ENCODE results near the gene PNMA6E.
"Not testable (repeated sequence)": the region's sequence is repeated elsewhere in the genome, so short reads cannot be mapped to it uniquely, and the experiment has no call there.

PNMA6E gene

GRCh38 chrX:153408871-153409351 is 7.8 kb upstream of the PNMA6E start:
- Mint-ChIP-seq H3K27me3 (ENCODE audit: low read depth) (peaks cover 5% of the 10 kb centered on the region), H3K4me1 (ENCODE audit: low read depth) (peaks cover 8% of the 10 kb centered on the region), H3K4me3 (no peak overlapping the region), H3K36me3 (ENCODE audit: low read depth) (no peaks in the 10 kb centered on the region), H3K9me3 (no peaks in the 10 kb centered on the region), H3K27ac (no peak overlapping the region)
- no peak for DNase-seq (ENCODE audit: low spot score)

GRCh38 chrX:153408221-153408721 is 7.1 kb upstream of the PNMA6E start:
- no peak for DNase-seq (ENCODE audit: low spot score)
- H3K27ac Mint-ChIP-seq, result no peak overlapping the region

DNA sequence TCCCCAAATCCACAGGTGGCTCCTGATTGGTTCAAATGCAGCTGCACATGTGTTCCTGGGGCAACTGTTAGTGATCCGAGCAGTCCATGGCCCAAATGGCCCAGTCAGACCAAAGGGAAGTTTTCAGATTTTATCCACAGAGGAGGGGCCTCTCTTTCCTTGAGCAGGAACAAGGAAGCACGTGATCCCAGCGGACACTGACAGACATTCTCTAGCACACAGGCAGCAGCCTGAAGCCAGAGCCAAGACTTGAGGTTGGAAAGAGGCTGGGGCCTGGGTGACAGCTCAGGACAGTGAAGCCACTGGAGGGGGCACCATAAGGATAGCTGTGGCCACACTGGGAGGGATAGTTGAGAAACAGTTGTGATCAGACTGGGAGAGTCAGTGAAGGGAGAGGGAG is 6.6 kb upstream of the PNMA6E start:
- Mint-ChIP-seq H3K36me3 (ENCODE audit: low read depth) (no peaks in the 10 kb centered on the region), H3K4me3 (no peak overlapping the region), H3K9me3 (no peaks in the 10 kb centered on the region), H3K27me3 (ENCODE audit: low read depth) (peaks cover 11% of the 10 kb centered on the region), H3K27ac (no peak overlapping the region), H3K4me1 (ENCODE audit: low read depth) (peaks cover 8% of the 10 kb centered on the region)
- no peak for DNase-seq (ENCODE audit: low spot score)

More at GRCh38 chrX:153408221-153408721, 7.1 kb upstream of the PNMA6E start:
- no peaks in the 10 kb centered on the region for H3K9me3 Mint-ChIP-seq
- H3K27me3 Mint-ChIP-seq (ENCODE audit: low read depth), result peaks cover 7% of the 10 kb centered on the region
- H3K4me1 Mint-ChIP-seq (ENCODE audit: low read depth), result peaks cover 8% of the 10 kb centered on the region
- no peak overlapping the region for H3K4me3 Mint-ChIP-seq
- H3K36me3 Mint-ChIP-seq (ENCODE audit: low read depth), result no peaks in the 10 kb centered on the region

GRCh38 chrX:153406903-153407302 is 5.8 kb upstream of the PNMA6E start:
- Mint-ChIP-seq H3K4me3 (no peak overlapping the region), H3K36me3 (ENCODE audit: low read depth) (no peaks in the 10 kb centered on the region), H3K9me3 (no peaks in the 10 kb centered on the region), H3K4me1 (ENCODE audit: low read depth) (peaks cover 1% of the 10 kb centered on the region), H3K27me3 (ENCODE audit: low read depth) (peaks cover 8% of the 10 kb centered on the region), H3K27ac (no peak overlapping the region)
- no peak for DNase-seq (ENCODE audit: low spot score)

GRCh38 chrX:153406011-153406410 is 4.9 kb upstream of the PNMA6E start:
- H3K9me3 Mint-ChIP-seq, result no peaks in the 10 kb centered on the region
- no peak overlapping the region for H3K27ac Mint-ChIP-seq
- H3K27me3 Mint-ChIP-seq (ENCODE audit: low read depth), result peaks cover 8% of the 10 kb centered on the region
- DNase-seq (ENCODE audit: low spot score), result no peak
- H3K36me3 Mint-ChIP-seq (ENCODE audit: low read depth), result no peaks in the 10 kb centered on the region
- no peak overlapping the region for H3K4me3 Mint-ChIP-seq
- H3K4me1 Mint-ChIP-seq (ENCODE audit: low read depth), result no peaks in the 10 kb centered on the region

DNA sequence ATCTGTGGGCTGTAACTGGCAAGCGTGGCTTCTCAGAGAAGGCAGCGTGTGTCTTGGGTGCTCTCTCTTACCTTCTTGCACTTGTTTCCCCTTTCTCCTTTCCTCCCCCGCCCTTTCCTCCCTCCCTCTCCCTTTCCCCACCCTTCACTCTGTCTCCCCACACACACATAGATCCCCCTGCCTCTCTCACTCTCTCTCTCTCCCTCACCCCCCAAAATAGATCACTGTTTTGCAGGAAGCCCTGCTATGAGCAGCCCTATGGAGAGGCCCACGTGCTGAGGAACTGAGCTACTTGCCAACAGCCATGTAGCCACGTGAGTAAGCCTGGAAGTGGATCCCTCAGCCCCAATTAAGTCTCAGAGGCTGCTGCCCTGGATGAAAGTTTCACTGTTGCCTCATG is 4.3 kb upstream of the PNMA6E start:
- no peak for DNase-seq (ENCODE audit: low spot score)
- no peak overlapping the region for H3K4me3 Mint-ChIP-seq
- H3K27ac Mint-ChIP-seq, result no peak overlapping the region
- no peaks in the 10 kb centered on the region for H3K4me1 Mint-ChIP-seq (ENCODE audit: low read depth)
- no peaks in the 10 kb centered on the region for H3K36me3 Mint-ChIP-seq (ENCODE audit: low read depth)
- peaks cover 8% of the 10 kb centered on the region for H3K27me3 Mint-ChIP-seq (ENCODE audit: low read depth)
- no peaks in the 10 kb centered on the region for H3K9me3 Mint-ChIP-seq

GRCh38 chrX:153404333-153404732 is 3.2 kb upstream of the PNMA6E start:
- H3K4me3 Mint-ChIP-seq; H3K36me3 Mint-ChIP-seq (ENCODE audit: low read depth): not testable (repeated sequence)

GRCh38 chrX:153400146-153401132 is 711 bp downstream of the PNMA6E start:
- peaks cover 8% of the 10 kb centered on the region for H3K27me3 Mint-ChIP-seq (ENCODE audit: low read depth)
- H3K4me3 Mint-ChIP-seq, result no peak overlapping the region
- DNase-seq (ENCODE audit: low spot score), result peak; percentile 31

More at GRCh38 chrX:153404333-153404732, 3.2 kb upstream of the PNMA6E start:
- DNase-seq (ENCODE audit: low spot score); H3K27ac Mint-ChIP-seq; H3K4me1 Mint-ChIP-seq (ENCODE audit: low read depth); H3K9me3 Mint-ChIP-seq; H3K27me3 Mint-ChIP-seq (ENCODE audit: low read depth): not testable (repeated sequence)

GRCh38 chrX:153398275-153398960 is 2.7 kb downstream of the PNMA6E start:
- no peak for DNase-seq (ENCODE audit: low spot score)
- Mint-ChIP-seq H3K36me3 (ENCODE audit: low read depth) (no peaks in the 10 kb centered on the region), H3K4me1 (ENCODE audit: low read depth) (peaks cover 18% of the 10 kb centered on the region), H3K9me3 (no peaks in the 10 kb centered on the region), H3K27me3 (ENCODE audit: low read depth) (peaks cover 6% of the 10 kb centered on the region), H3K27ac (no peak overlapping the region), H3K4me3 (no peak overlapping the region)

More at GRCh38 chrX:153400146-153401132, 711 bp downstream of the PNMA6E start:
- Mint-ChIP-seq H3K36me3 (ENCODE audit: low read depth) (no peaks in the 10 kb centered on the region), H3K4me1 (ENCODE audit: low read depth) (peaks cover 2% of the 10 kb centered on the region), H3K27ac (no peak overlapping the region), H3K9me3 (no peaks in the 10 kb centered on the region)

- no peaks in the 10 kb centered on the region for H3K36me3 Mint-ChIP-seq (ENCODE audit: low read depth)
- no peak overlapping the region for H3K27ac Mint-ChIP-seq
- H3K9me3 Mint-ChIP-seq, result no peaks in the 10 kb centered on the region
- H3K4me3 Mint-ChIP-seq, result no peak overlapping the region
- no peak for DNase-seq (ENCODE audit: low spot score)
- peaks cover 18% of the 10 kb centered on the region for H3K4me1 Mint-ChIP-seq (ENCODE audit: low read depth)
- H3K27me3 Mint-ChIP-seq (ENCODE audit: low read depth), result no peaks in the 10 kb centered on the region
Observed at GRCh38 chrX:153397256-153397960, 3.7 kb downstream of the PNMA6E start.

DNA sequence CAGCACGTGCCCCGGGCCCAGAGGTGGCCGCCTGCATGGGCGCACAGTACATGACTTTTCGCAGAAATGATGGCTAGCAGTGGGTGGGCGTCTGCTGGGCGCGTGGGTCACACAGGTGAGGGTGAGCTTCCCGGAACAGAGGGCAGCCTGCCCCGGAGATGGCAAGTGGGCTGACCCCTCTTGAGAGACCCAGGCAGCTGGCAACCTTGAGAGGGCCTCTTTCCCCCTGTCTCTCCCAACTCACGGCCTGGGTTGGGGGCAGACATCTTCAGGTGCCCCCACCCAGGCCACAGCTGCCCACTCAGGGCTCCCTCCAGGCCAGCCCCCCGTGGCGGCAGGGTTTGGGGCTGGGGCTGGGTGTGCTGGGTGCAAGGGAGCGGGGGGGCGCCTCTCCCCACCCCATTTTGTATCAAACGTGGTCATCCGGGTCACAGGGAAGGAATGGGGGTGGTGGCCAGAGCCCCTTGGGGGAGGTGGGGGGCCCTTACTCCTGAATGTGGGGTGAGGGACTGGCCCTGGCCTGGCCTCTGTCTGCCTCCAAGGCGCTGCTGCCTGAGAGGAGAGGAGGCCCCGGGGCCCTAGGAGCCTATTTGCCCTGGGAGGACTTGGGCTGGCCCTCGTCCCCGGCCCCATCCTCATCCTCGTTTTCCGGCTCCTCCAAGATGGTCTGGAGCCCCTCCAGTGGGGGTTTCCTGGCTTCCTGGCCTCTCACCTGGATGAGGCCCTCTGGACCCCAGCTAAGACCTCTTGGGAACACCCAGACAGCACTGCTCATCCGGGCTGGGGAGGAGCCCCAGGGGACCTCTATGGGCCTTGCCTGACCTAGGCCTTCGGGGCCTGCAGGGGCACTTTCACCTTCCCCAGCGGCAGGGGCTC is 4.6 kb downstream of the PNMA6E start:
- no peak for DNase-seq (ENCODE audit: low spot score)
- Mint-ChIP-seq H3K27ac (peak overlapping the region; percentile 49), H3K27me3 (ENCODE audit: low read depth) (no peaks in the 10 kb centered on the region), H3K9me3 (no peaks in the 10 kb centered on the region), H3K4me3 (no peak overlapping the region), H3K36me3 (ENCODE audit: low read depth) (no peaks in the 10 kb centered on the region), H3K4me1 (ENCODE audit: low read depth) (peaks cover 18% of the 10 kb centered on the region)

DNA sequence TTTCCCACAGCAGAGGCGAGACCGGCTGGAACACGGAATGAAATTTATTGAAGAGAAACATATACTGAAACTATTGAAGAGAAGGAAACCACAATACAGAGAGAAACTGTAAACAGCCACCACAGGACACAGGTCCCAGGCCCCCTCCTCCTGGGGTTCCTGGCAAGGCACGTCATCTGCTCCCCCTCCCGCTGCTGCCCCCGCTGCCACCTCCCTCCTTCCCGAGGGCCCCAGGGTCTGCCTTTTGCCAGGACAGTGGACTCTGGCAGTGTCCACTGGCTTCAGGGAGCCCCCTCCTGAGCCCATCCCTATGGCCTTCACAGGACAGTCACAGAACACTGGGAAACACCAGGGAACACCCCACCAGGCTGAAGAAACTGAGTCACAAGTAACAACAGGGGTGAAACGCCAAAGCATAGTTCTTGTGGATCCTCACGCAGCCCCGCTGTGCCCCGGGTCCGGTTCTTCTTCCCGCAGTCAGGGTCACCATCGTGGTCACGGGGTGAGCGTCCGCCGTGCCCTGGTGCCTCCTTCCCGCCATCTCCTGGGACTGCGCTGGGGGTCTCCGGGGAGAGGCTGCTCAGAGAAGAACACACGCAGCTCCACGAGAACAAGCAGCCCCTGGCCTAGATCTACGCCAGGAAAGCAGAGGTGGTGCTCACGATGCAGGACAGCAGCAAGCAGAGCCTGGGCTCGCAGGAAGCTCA is 5.4 kb downstream of the PNMA6E start:
- Mint-ChIP-seq H3K27me3 (ENCODE audit: low read depth) (no peaks in the 10 kb centered on the region), H3K27ac (peak overlapping the region; percentile 49), H3K4me1 (ENCODE audit: low read depth) (peaks cover 18% of the 10 kb centered on the region), H3K9me3 (no peaks in the 10 kb centered on the region), H3K36me3 (ENCODE audit: low read depth) (no peaks in the 10 kb centered on the region), H3K4me3 (peak overlapping the region; percentile 59)
- DNase-seq (ENCODE audit: low spot score), result no peak

Measured in T-helper 2 cell treated with Interferon-gamma antibody and Interleukin-4, amounts not matched to agents 5 μg/mL and 100 μg/mL, for 36 hours (primary cell).